VCaP (cell line): ENCODE measurements around the gene TUBAL3.
"Not testable (repeated sequence)": the region's sequence is repeated elsewhere in the genome, so short reads cannot be mapped to it uniquely, and the experiment has no call there.

Experiments
- H3K27ac ChIP-seq: fragments of 450-650 bp; 2 replicates; pipeline ENCODE4 v1.5.1; 2017
- TF ChIP-seq, protein P1 (sequence below): fragments of 450-650 bp; conservative IDR thresholded peaks from 2 replicates; pipeline ENCODE4 v1.5.1; 2017; ENCODE audit warnings: mild to moderate bottlenecking, moderate library complexity

TUBAL3 gene

GRCh38 chr10:5423771-5424170, 19.1 kb upstream of the TUBAL3 start:
- TF ChIP-seq, protein P1, sequence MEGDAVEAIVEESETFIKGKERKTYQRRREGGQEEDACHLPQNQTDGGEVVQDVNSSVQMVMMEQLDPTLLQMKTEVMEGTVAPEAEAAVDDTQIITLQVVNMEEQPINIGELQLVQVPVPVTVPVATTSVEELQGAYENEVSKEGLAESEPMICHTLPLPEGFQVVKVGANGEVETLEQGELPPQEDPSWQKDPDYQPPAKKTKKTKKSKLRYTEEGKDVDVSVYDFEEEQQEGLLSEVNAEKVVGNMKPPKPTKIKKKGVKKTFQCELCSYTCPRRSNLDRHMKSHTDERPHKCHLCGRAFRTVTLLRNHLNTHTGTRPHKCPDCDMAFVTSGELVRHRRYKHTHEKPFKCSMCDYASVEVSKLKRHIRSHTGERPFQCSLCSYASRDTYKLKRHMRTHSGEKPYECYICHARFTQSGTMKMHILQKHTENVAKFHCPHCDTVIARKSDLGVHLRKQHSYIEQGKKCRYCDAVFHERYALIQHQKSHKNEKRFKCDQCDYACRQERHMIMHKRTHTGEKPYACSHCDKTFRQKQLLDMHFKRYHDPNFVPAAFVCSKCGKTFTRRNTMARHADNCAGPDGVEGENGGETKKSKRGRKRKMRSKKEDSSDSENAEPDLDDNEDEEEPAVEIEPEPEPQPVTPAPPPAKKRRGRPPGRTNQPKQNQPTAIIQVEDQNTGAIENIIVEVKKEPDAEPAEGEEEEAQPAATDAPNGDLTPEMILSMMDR, result no peak
- no peak overlapping the region for H3K27ac ChIP-seq

- no peak overlapping the region for H3K27ac ChIP-seq
- TF ChIP-seq, protein P1, result no peak
These were observed 15.0 kb upstream of the TUBAL3 start for GRCh38 chr10:5419466-5420094.

- TF ChIP-seq, protein P1, result no peak
- no peak overlapping the region for H3K27ac ChIP-seq
These were observed 14.0 kb upstream of the TUBAL3 start for GRCh38 chr10:5418584-5418983.

GRCh38 chr10:5416981-5417380, 12.4 kb upstream of the TUBAL3 start:
- H3K27ac ChIP-seq, result no peak overlapping the region
- TF ChIP-seq, protein P1, result no peak

DNA sequence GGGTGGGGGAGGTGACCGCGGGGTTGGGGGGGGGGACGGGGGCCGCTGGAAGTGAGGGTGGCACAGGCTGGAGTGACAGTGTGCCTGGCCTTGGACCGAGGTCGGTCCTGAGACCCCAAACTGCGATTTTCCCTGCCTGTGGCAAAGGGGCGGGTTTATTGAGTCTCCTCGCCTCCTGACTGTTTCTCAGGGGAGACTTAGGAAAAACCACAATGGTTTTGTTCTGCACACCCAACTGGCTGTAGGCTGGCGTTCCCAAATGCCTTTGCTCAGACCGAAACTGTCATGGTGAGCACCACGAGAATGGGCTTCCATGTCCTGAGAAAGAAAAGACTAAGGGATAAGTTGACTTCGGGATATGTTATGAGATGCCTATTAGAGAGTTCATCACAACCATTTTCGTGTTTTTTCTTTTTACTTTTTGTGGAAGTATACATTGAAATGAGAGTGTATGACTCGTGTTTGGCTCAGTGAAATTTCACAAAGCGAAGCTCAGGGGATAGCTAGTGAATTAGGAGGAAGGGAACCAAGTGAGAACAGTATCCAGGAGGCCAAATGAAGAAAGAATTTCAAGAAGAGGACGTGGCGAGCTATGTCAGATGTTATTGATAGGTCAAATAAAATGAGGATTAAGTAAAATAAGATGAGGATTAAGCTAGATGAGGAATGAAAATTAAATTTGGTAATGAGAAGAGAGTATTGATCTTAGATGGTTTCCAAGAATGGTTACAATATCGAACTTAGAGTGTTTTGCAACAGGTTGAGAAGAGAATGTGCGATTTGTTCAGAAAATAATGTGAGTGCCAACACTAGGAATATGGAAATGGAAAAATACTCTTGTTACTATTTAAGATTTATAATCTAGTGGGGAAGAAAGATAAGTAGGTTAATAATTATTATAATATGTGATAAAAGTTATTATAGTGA, 8.6 kb upstream of the TUBAL3 start:
- TF ChIP-seq, protein P1, result no peak
- peak overlapping the region; percentile 75 for H3K27ac ChIP-seq

- TF ChIP-seq, protein P1, result no peak
- H3K27ac ChIP-seq, result peak within 1 kb of the TSS; percentile 75
These were observed 7.8 kb upstream of the TUBAL3 start, which contains the start of gene NET1 for GRCh38 chr10:5412277-5412941. TSS of gene NET1 (plus strand) at chr10:5412557. CDS start at chr10:5412693, 136 bp downstream.

DNA sequence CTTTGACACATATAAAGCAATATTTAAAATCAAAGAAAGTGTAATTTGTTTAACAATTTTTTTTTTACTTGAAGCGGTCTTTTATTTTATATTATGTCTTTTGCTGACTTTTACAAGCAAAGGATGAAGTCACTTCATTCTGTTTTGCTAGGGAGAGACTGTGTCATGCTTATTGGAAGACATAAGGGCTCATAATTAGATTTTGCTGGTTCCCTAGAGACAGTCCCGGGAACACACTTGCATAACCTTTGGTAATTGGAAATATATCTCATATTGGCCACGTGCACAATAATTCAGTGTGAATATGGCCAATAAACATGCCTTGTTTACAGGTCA, 7.3 kb upstream of the TUBAL3 start:
- TF ChIP-seq, protein P1, result no peak
- peak overlapping the region; percentile 75 for H3K27ac ChIP-seq

DNA sequence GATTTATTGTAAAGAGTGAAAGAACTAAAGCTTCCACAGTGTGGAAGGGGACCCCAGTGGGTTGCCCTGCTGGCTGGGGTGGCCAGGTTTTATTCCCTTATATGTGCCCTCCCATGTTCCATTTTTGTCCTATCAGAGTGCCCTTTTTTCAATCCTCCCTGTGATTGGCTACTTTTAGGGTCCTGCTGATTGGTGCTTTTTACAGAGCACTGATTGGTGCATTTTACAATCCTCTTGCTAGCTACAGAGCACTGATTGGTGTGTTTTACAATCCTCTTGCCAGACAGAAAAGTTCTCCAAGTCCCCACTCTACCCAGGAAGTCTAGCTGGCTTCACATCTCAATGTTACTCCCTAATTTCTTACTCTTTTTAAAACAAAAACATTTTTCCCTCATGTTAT, 6.2 kb upstream of the TUBAL3 start:
- not testable (repeated sequence) for H3K27ac ChIP-seq
